ENCODE measurements around the gene SLC26A8. TPM values are rescaled to one million over a fixed set of nuclear protein-coding genes. Genes with fewer than 3 reads are reported as not detected.

Gene SLC26A8
- total RNA-seq, 1 experiment from 2014 or later: 0.09 TPM

GRCh38 chr6:36061236-36061635 is 36.8 kb upstream of the SLC26A8 start:
- Mint-ChIP-seq H3K27ac (no peak overlapping the region), H3K9me3 (no peaks in the 10 kb centered on the region), H3K27me3 (ENCODE audit: low read depth) (no peaks in the 10 kb centered on the region), H3K36me3 (ENCODE audit: insufficient read depth in 1 of 3, low read depth in 3 of 3) (peaks cover 0 to 21% (median 6%) of the 10 kb centered on the region in 3 experiments; a peak in 5 of 7 replicates), H3K4me1 (peaks cover 6 to 13% of the 10 kb centered on the region in 2 experiments), H3K4me3 (no peak overlapping the region)
- Histone ChIP-seq H2AK5ac (ENCODE audit: insufficient read length, low read length) (no peak overlapping the region), H3K56ac (ENCODE audit: insufficient read length, low read depth, low read length) (no peak overlapping the region), H3K23ac (ENCODE audit: insufficient read length, low read depth, low read length) (no peak overlapping the region), H3K23me2 (ENCODE audit: insufficient read length, low read depth, low read length, poor library complexity, severe bottlenecking) (no peaks in the 10 kb centered on the region), H2BK20ac (ENCODE audit: low read depth, low read length, poor library complexity, severe bottlenecking) (no peak overlapping the region), H2BK15ac (ENCODE audit: low read depth, low read length) (no peak overlapping the region), H3K27ac (ENCODE audit: insufficient read length, low read depth, low read length) (no peak overlapping the region), H4K91ac (ENCODE audit: insufficient read length, low read depth, low read length) (no peak overlapping the region), H3K27me3 (ENCODE audit: insufficient read depth, low read length) (no peaks in the 10 kb centered on the region), H4K20me1 (ENCODE audit: control insufficient read depth, insufficient read depth, insufficient read length) (no peaks in the 10 kb centered on the region), H3K18ac (ENCODE audit: insufficient read length, low read depth, low read length) (no peak overlapping the region), H4K8ac (replicated peaks; ENCODE audit: insufficient read length, low read depth, low read length) (no peak overlapping the region), H3K4ac (ENCODE audit: low read depth, low read length) (no peak overlapping the region), H4K5ac (ENCODE audit: insufficient read length, low read depth, low read length) (no peak overlapping the region), H3K9ac (ENCODE audit: extremely low read depth, insufficient read length, low read length) (no peak overlapping the region), H3K4me1 (ENCODE audit: insufficient read depth, low read length) (no peaks in the 10 kb centered on the region), H2BK120ac (ENCODE audit: low read depth, low read length, poor library complexity, severe bottlenecking) (no peak overlapping the region), H3K9me3 (ENCODE audit: control insufficient read depth, low read depth, low read length) (no peaks in the 10 kb centered on the region), H2BK12ac (ENCODE audit: insufficient read length, low read depth, low read length) (no peak overlapping the region), H2AFZ (ENCODE audit: low read length) (no peak overlapping the region), H3K4me2 (ENCODE audit: insufficient read depth, insufficient read length, low read length) (no peak overlapping the region), H3K14ac (ENCODE audit: insufficient read depth, low read length) (no peak overlapping the region), H3K79me1 (ENCODE audit: insufficient read depth, low read depth, low read length, poor library complexity, severe bottlenecking) (no peaks in the 10 kb centered on the region), H3T11ph (ENCODE audit: low read length) (no peak overlapping the region), H2BK5ac (ENCODE audit: insufficient read length, low read length) (no peak overlapping the region), H3K79me2 (ENCODE audit: insufficient read depth, low read length) (no peaks in the 10 kb centered on the region)
- no peak for DNase-seq
- WGBS (ENCODE audit: extremely low coverage, insufficient read length, low lambda C conversion rate): no CpG with 5 or more reads among the region's 2 CpGs
- TF ChIP-seq CTCF (conservative IDR thresholded peaks at IDR 0.05): no peak
